ENCODE measurements around the gene ENPP3.

GRCh38 chr6:131749023-131749422 is 111.9 kb downstream of the ENPP3 start:
- TF ChIP-seq SUZ12 (IDR thresholded peaks at IDR 0.05; ENCODE audit: extremely low read depth, insufficient read depth, insufficient read length) (no peak), ZNF274 (IDR thresholded peaks at IDR 0.05; ENCODE audit: low read depth, low read length) (no peak)
